ENCODE measurements around the gene TBL3.

Gene TBL3

GRCh38 chr16:1964506-1965395 lies 7.1 kb upstream of the TBL3 start, which contains the start of gene RPS2:
TSS of gene RPS2 (minus strand) at chr16:1964826. CDS start at chr16:1964625, 201 bp downstream.
- DNase-seq (ENCODE audit: low spot score) = peak; percentile 99

GRCh38 chr16:1965396-1966001 lies 6.4 kb upstream of the TBL3 start:
- DNase-seq (ENCODE audit: low spot score) = no peak

GRCh38 chr16:1966460-1966859 lies 5.4 kb upstream of the TBL3 start, which contains the start of gene RNF151:
TSS of gene RNF151 (plus strand) at chr16:1966856. CDS start at chr16:1966882, 26 bp downstream.
- DNase-seq (ENCODE audit: low spot score) = no peak

GRCh38 chr16:1968146-1968953 lies 3.5 kb upstream of the TBL3 start:
- no peak for DNase-seq (ENCODE audit: low spot score)

- no peak for DNase-seq (ENCODE audit: low spot score)
Observed at GRCh38 chr16:1972490-1972877, 631 bp downstream of the TBL3 start.

GRCh38 chr16:1973461-1974156 lies 1.8 kb downstream of the TBL3 start:
- DNase-seq (ENCODE audit: low spot score) = no peak

- no peak for DNase-seq (ENCODE audit: low spot score)
Observed at GRCh38 chr16:1974157-1975070, 2.6 kb downstream of the TBL3 start.

GRCh38 chr16:1975432-1976215 lies 3.8 kb downstream of the TBL3 start:
- DNase-seq (ENCODE audit: low spot score) = no peak

- DNase-seq (ENCODE audit: low spot score) = no peak
Observed at GRCh38 chr16:1976216-1976520, 4.3 kb downstream of the TBL3 start.

GRCh38 chr16:1976951-1977874 lies 5.4 kb downstream of the TBL3 start:
- no peak for DNase-seq (ENCODE audit: low spot score)

- no peak for DNase-seq (ENCODE audit: low spot score)
Observed at GRCh38 chr16:1977875-1978268, 6.0 kb downstream of the TBL3 start.

- DNase-seq (ENCODE audit: low spot score) = no peak
Observed at GRCh38 chr16:1978476-1979120, 6.7 kb downstream of the TBL3 start.

- no peak for DNase-seq (ENCODE audit: low spot score)
Observed at GRCh38 chr16:1979271-1980029, 7.6 kb downstream of the TBL3 start.

GRCh38 chr16:1980030-1980769 lies 8.3 kb downstream of the TBL3 start:
- no peak for DNase-seq (ENCODE audit: low spot score)

GRCh38 chr16:1980770-1981087 lies 8.9 kb downstream of the TBL3 start:
- no peak for DNase-seq (ENCODE audit: low spot score)

- no peak for DNase-seq (ENCODE audit: low spot score)
Observed at GRCh38 chr16:1981398-1981836, 9.6 kb downstream of the TBL3 start, which contains the start of gene NOXO1. TSS of gene NOXO1 (minus strand) at chr16:1981469. CDS start at chr16:1981179, 290 bp downstream.

- no peak for DNase-seq (ENCODE audit: low spot score)
Observed at GRCh38 chr16:1982013-1982433, 10.2 kb downstream of the TBL3 start.
